Amniotic epithelial cell (primary cell): ENCODE results near the gene EHD3.
A peak's percentile ranks its signal among the peaks of the same experiment; 100 is the strongest.

Experiments
- DNase-seq: peaks from one replicate; pipeline ENCODE4 v3.0.0-alpha.2; 2010; ENCODE audit warnings: low read depth

Gene EHD3

GRCh38 chr2:31233741-31234682 is at the start of gene EHD3:
TSS of gene EHD3 (plus strand) at chr2:31234152. CDS start at chr2:31234622, 470 bp downstream.
- DNase-seq, result peak; percentile 81

- DNase-seq, result no peak
Observed at GRCh38 chr2:31187166-31187565, 46.8 kb upstream of the EHD3 start.

DNA sequence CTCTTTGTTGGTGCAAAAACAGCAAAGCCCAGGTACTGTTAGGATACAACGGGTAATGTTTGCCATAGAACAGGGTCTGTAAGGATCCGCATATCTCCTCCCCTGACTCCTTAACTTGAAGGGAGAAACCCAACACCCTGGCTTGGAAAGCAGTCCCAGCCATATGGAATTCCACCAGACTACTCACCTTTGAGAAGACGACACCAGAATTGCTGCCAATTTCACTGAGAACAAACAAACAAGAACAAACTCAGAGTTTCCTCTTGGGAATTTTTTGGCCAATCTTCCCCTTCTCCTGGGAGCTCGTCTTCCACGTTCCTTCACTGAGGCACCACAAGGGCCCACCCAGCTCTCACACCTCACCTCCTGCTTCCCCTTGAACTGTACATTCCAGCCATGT is 45.8 kb upstream of the EHD3 start:
- no peak for DNase-seq

- DNase-seq, result no peak
Observed at GRCh38 chr2:31189141-31189540, 44.8 kb upstream of the EHD3 start.

DNA sequence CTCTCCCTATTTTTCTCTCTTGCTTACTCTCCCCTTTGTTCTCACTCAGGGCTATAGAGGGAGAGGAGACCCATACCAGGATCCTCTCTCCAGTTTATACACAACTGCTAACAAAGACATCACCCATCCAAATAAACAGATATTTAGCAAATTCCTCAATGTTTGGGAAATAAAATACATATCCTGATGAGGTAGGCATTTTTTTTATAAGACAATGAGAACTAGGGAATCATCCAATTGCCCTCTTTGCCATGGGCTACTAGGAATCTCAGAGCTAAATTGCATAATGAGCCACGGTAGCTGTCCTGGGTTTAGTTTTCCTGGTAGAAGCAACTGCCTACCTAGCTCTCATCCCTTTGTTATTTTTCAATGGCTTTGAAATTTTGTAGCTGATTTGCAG is 43.8 kb upstream of the EHD3 start:
- no peak for DNase-seq

DNA sequence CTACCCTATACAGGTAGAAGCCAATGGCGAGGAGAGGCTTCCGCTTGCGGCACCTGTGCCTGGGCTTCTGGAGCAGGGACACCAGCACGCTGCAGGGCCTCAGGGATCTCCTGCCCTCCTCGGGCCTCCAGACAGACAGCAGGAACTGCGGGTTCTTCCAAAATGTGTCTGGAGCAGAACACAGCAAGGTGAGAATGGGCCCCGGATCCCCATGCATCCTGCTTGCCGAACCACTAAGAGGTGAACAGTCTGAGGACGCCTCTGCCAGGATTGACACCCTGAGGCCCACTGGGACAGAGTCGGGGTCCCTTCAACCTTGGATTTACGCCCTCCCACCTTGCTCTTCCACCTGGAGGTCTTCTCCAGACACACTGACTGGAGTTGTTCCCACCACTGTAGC is 42.0 kb upstream of the EHD3 start:
- DNase-seq, result no peak

- no peak for DNase-seq
Observed at GRCh38 chr2:31192396-31192795, 41.6 kb upstream of the EHD3 start.

GRCh38 chr2:31192851-31193392 is 41.0 kb upstream of the EHD3 start:
- no peak for DNase-seq

- DNase-seq, result no peak
Observed at GRCh38 chr2:31193806-31194205, 40.1 kb upstream of the EHD3 start.

GRCh38 chr2:31196622-31197021 is 37.3 kb upstream of the EHD3 start:
- no peak for DNase-seq

GRCh38 chr2:31197166-31197565 is 36.8 kb upstream of the EHD3 start:
- DNase-seq, result no peak

GRCh38 chr2:31197669-31198068 is 36.3 kb upstream of the EHD3 start:
- no peak for DNase-seq

- no peak for DNase-seq
Observed at GRCh38 chr2:31199206-31199605, 34.7 kb upstream of the EHD3 start.

- DNase-seq, result no peak
Observed at GRCh38 chr2:31200972-31201371, 33.0 kb upstream of the EHD3 start.

GRCh38 chr2:31202041-31202440 is 31.9 kb upstream of the EHD3 start:
- no peak for DNase-seq

- DNase-seq, result no peak
Observed at GRCh38 chr2:31202833-31203232, 31.1 kb upstream of the EHD3 start.

DNA sequence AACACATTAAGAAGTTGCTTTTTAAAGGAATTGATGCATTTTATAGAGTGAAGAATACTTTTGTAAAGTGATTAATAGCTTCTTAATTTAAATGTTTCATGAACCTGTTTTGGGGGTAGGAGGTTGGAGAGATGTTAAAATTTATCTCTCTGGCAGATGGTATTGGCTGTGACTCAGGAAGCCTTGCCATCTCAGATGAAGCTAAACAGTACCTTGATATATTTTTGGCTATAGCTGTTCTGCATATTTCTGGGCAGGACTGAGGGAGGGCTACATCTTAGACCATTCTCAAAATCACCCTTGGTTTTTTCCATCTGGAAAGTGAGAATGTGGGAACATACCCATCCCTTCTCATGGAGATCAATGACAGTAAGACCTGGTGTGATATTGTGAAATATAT is 30.0 kb upstream of the EHD3 start:
- no peak for DNase-seq

GRCh38 chr2:31204783-31205182 is 29.2 kb upstream of the EHD3 start:
- no peak for DNase-seq

GRCh38 chr2:31205186-31205585 is 28.8 kb upstream of the EHD3 start:
- no peak for DNase-seq

DNA sequence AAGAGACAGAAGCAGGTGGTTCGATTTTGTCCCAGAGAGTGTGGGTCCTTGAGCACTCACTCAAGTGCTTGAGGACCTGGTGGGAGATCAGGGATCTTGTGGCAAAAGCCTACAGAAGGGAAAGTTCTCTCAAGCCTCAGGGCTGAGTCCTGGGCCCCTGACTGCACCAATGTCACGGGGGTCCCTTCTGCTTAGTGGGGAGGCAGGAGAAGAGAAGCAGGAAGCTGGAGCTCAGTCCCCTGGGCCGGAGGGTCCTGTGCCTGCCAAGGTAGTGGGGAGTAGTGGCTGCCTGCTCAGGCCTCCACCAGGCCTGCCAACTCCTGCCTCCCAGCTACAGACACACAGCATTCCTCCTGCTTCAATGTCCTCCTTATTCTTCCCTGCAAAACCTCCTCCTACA is 28.3 kb upstream of the EHD3 start:
- DNase-seq, result no peak

GRCh38 chr2:31207790-31208189 is 26.2 kb upstream of the EHD3 start:
- DNase-seq, result no peak

- DNase-seq, result no peak
Observed at GRCh38 chr2:31208240-31208639, 25.7 kb upstream of the EHD3 start.
